DOHH2 (cell line): ENCODE measurements around the gene RAPGEF1.

Experiments
- CTCF ChIP-seq: fragments of 200-600 bp; sonication (generic); IDR thresholded peaks from one replicate; pipeline ENCODE4 v1.5.1; 2014; ENCODE audit warnings: antibody characterized with exemption, mild to moderate bottlenecking, low read depth, low read length; ENCODE audit not compliant: poor library complexity, severe bottlenecking
- EZH2phosphoT487 ChIP-seq: fragments of 200-600 bp; sonication (generic); IDR thresholded peaks from 2 replicates; pipeline ENCODE4 v1.6.1; 2017; ENCODE audit warnings: borderline replicate concordance, mild to moderate bottlenecking, antibody characterized with exemption, low read length, moderate library complexity, mixed read lengths

- TF ChIP-seq CTCF (no peak), EZH2phosphoT487 (no peak)
Observed at GRCh38 chr9:131635892-131636291, 104.0 kb downstream of the RAPGEF1 start.
